Adrenal gland (tissue), 12 donors: ENCODE results near the gene BEX1. TPM values are rescaled to one million over a fixed set of nuclear protein-coding genes. Genes with fewer than 3 reads are reported as not detected.

Experiments
- DNase-seq, 7 donors: peaks; one replicate each; pipeline ENCODE4 v3.0.0-alpha.2; 2019 to 2020
- H3K27ac ChIP-seq, 5 donors: fragments of 200-600 bp; sonication (generic) in 4 of 5; 1 replicate in 3 of 5; 2 replicates in 2 of 5; pipeline versions ENCODE4 v1.5.1 to v1.8.0; 2016 to 2020; ENCODE audit warnings: mild to moderate bottlenecking in 1 of 5
- H3K27me3 ChIP-seq: fragments of 200-600 bp; 2 replicates; pipeline ENCODE4 v1.8.0; 2021
- H3K36me3 ChIP-seq, 2 donors: fragments of 200-600 bp; replicated peaks in 1 of 2; 1 replicate in 1 of 2; 2 replicates in 1 of 2; pipeline versions ENCODE4 v1.5.1 to v1.8.0; 2018 to 2022
- H3K4me1 ChIP-seq, 2 donors: fragments of 200-600 bp; replicated peaks in 1 of 2; 1 replicate in 1 of 2; 2 replicates in 1 of 2; pipeline versions ENCODE4 v1.5.1 to v1.8.0; 2018 to 2021
- H3K4me3 ChIP-seq, 4 donors: fragments of 200-600 bp; sonication (generic) in 3 of 4; one replicate each; pipeline ENCODE4 v1.5.1; 2016 to 2018
- H3K9me3 ChIP-seq, 3 donors: fragments of 200-600 bp; sonication (generic) in 1 of 3; replicated peaks in 1 of 3; 1 replicate in 2 of 3; 2 replicates in 1 of 3; pipeline versions ENCODE4 v1.5.1 to v1.8.0; 2016 to 2021
- CTCF ChIP-seq, 6 experiments: fragments of 450-650 bp in 4 of 6; fragments of 200-600 bp in 2 of 6; sonication (generic) in 1 of 6; IDR thresholded peaks; 1 replicate in 5 of 6; 2 replicates in 1 of 6; pipeline versions ENCODE4 v1.5.1 to v1.8.0; 2016 to 2021; ENCODE audit warnings: antibody characterized with exemption in 6 of 6, mild to moderate bottlenecking in 2 of 6, moderate library complexity in 1 of 6
- POLR2A ChIP-seq, 2 donors: fragments of 450-650 bp; IDR thresholded peaks; one replicate each; pipeline ENCODE4 v1.6.1; 2017; ENCODE audit warnings: antibody characterized with exemption in 2 of 2, mild to moderate bottlenecking in 2 of 2, moderate library complexity in 1 of 2
- WGBS, 4 donors: extraction: QIAGEN DNeasy Blood & Tissue Kit in 2 of 4; methylation state at CpG; one replicate each; pipeline versions ENCODE4 v1.1.5 to v1.1.7; 2013 to 2017; 5-methylcytosine and 5-hydroxymethylcytosine counted together
- intact Hi-C, 2 donors: fragments of 100-400 bp; cut with DNase I; formaldehyde crosslinking; loops; one replicate each; pipeline versions ENCODE4 v1.14.1 to v1.15.0; 2022 to 2023
- polyA plus RNA-seq, 3 donors: library from polyadenylated mRNA; stranded (reverse); fragments of 200-250 nt in 2 of 3; fragments of 350-450 nt in 1 of 3; fragmentation: Illumina TruSeq in 1 of 3; extraction: RNeasy Lipid Tissue Mini Kit (QIAGEN cat#74804) in 1 of 3; gene quantifications; one replicate each; pipeline ENCODE4 v1.2.3, GENCODE V29; 2013 to 2014
- total RNA-seq, 9 donors: library from RNA; depleted of rRNA in 4 of 9; stranded (reverse); fragments of >200 nt in 4 of 9; fragments of 120-200 nt in 1 of 9; fragmentation: NEBNext Ultra II Directional in 1 of 9; extraction: Animal tissue kit (Norgen Biotek cat#: 25700) in 1 of 9; gene quantifications; one replicate each; pipeline versions ENCODE4 v1.1.0 to v1.2.4, GENCODE V29; 2013 to 2023
- donor health status: healthy with polysubstance abuse.
- donor health status: Bipolar disorder and iron deficiency.
- donor health status: DM: yes; HTN: yes; CAD: no.
- donor health status: DM: no; HTN: no; CAD: no.
- donor health status: DM: no; HTN: no; CAD: no.
- donor health status: DM: yes; HTN: yes; CAD: no.

BEX1 gene
- total and polyA plus RNA-seq, 12 donors = 1.4 to 153 (median 25.8) TPM

GRCh38 chrX:103092942-103093341 lies 29.0 kb upstream of the BEX1 start, which contains the start of gene NXF3:
Gene NXF3, minus strand, starts transcription at chrX:103093143. Its CDS starts 120 bp downstream, at chrX:103093023.
- intact Hi-C loops = no loop called here
- no peaks in the 10 kb centered on the region for H3K36me3 ChIP-seq
- H3K27me3 ChIP-seq = peaks cover 10% of the 10 kb centered on the region
- no peaks in the 10 kb centered on the region for H3K9me3 ChIP-seq
- H3K27ac ChIP-seq = peak within 1 kb of the TSS in 1 of 5 donors; percentile 24
- WGBS, 4 donors = 70 to 92% (median 83%) methylated on average over 4 to 5 of the region's 5 CpGs
- TF ChIP-seq CTCF (IDR thresholded peaks at IDR 0.05) (no peak), POLR2A (IDR thresholded peaks at IDR 0.05) (no peak)
- H3K4me1 ChIP-seq = no peaks in the 10 kb centered on the region
- H3K4me3 ChIP-seq = no peak within 1 kb of the TSS
- no peak for DNase-seq

DNA sequence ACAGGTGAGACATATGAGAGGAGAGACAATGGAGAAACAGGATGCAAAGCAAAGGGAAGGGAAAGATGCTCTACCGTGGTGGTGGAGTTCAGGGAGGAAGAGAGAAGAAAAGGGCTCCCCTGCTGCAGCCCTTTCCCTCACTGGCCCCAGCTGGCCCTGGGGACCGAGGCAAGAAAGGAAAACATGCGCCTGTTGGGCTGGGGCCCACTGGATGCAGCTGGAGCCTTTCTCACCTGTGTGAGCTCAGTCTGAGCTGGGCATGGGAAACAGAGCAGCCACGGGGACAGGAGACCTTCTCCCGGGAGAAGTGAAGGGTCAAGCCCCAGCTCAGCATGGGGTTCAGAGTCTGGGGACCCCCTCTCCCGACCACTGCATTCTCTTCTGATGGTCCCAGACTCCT lies 17.1 kb upstream of the BEX1 start:
- 54 to 70% (median 67%) methylated on average over 5 to 6 of the region's 6 CpGs for WGBS, 4 donors
- H3K4me3 ChIP-seq = no peak overlapping the region
- H3K9me3 ChIP-seq = no peaks in the 10 kb centered on the region
- no peaks in the 10 kb centered on the region for H3K36me3 ChIP-seq
- intact Hi-C loops = no loop called here
- H3K4me1 ChIP-seq = no peaks in the 10 kb centered on the region
- no peak for DNase-seq
- H3K27ac ChIP-seq = no peak overlapping the region
- peaks cover 3% of the 10 kb centered on the region for H3K27me3 ChIP-seq
- no peak for TF ChIP-seq POLR2A (IDR thresholded peaks at IDR 0.05)
- no peak for TF ChIP-seq CTCF (IDR thresholded peaks at IDR 0.05)

DNA sequence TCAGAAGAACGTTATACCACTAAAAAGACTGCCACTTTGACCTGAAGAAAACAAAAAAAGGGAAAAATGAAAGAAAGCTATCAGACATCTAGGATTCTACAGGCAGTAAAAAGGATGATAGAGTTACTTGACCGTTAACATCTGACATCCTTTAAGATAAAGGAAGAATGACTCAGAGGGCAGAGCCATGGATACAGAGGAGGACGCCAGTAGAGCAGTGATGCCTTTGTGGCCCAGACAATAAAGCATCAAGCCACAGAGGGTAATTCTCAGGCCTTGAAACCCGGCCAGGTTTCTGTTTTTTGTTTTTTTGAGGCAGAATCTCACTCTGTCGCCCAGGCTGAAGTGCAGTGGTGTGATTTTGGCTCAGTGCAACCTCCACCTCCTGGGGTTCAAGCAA lies 9.5 kb upstream of the BEX1 start:
- Histone ChIP-seq H3K9me3 (no peaks in the 10 kb centered on the region), H3K27ac (no peak overlapping the region), H3K4me1 (no peaks in the 10 kb centered on the region), H3K36me3 (no peaks in the 10 kb centered on the region), H3K4me3 (no peak overlapping the region), H3K27me3 (peaks cover 9% of the 10 kb centered on the region)
- WGBS, 4 donors = 19 to 42% (median 25%) methylated on average over 5 of the region's 5 CpGs
- no peak for DNase-seq
- TF ChIP-seq POLR2A (IDR thresholded peaks at IDR 0.05) (no peak), CTCF (IDR thresholded peaks at IDR 0.05) (no peak)
- intact Hi-C loops = no loop called here

DNA sequence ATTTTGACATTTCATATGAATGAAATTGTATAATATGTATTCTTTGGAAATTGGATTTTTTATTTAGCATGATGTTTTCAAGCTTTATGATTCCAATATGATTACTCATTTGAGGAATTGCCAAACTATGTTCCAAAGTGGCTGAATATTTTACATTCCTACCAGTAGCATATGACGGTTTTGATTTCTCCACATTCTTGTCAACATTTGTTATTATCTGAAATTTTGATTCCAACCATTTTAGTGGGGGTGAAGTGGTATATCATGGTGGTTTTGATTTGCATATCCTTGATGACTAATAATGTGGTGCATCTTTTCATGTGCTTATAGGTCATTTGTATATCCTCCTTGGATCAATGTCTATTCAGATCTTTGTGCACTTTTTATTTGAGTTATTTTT lies 2.6 kb upstream of the BEX1 start:
- intact Hi-C loops = no loop called here
- no peaks in the 10 kb centered on the region for H3K9me3 ChIP-seq
- no peaks in the 10 kb centered on the region for H3K4me1 ChIP-seq
- TF ChIP-seq POLR2A (IDR thresholded peaks at IDR 0.05) (no peak), CTCF (IDR thresholded peaks at IDR 0.05) (no peak)
- no peak for DNase-seq
- H3K27ac ChIP-seq = no peak overlapping the region
- no peak overlapping the region for H3K4me3 ChIP-seq
- WGBS, 4 donors = 35 to 56% (median 51%) methylated on average over 1 of the region's 1 CpG
- no peaks in the 10 kb centered on the region for H3K36me3 ChIP-seq
- H3K27me3 ChIP-seq = peaks cover 20% of the 10 kb centered on the region
